A549 (cell line): ENCODE measurements around the gene L3MBTL1. TPM values are rescaled to one million over a fixed set of nuclear protein-coding genes. Genes with fewer than 3 reads are reported as not detected.

Experiments
- ATAC-seq, 2 experiments: fragments of 200-7000 bp in 1 of 2; fragments of >200 bp in 1 of 2; cut with Nextera tagmentation in 1 of 2; cut with Tn5 transposase in 1 of 2; 3 replicates each; pipeline versions ENCODE4 v1.8.0 to v1.9.1; 2018 to 2020; ENCODE audit warnings: mild to moderate bottlenecking in 1 of 2, moderate library complexity in 1 of 2
- CTCF ChIA-PET: fragments of 300-600 bp; sonication (Branson Sonifier 250); formaldehyde crosslinking; extraction: SDS; loops from one replicate; lab custom pipeline; 2021; ENCODE audit warnings: antibody characterized with exemption, inconsistent platforms; lab: Yijun Ruan, JAX
- POLR2A ChIA-PET: fragments of 350-600 bp; formaldehyde crosslinking; extraction: SDS; loops from one replicate; lab custom pipeline; 2021; ENCODE audit warnings: antibody characterized with exemption, inconsistent platforms; lab: Yijun Ruan, JAX
- DNase-seq, 2 experiments: peaks; one replicate each; pipeline versions ENCODE4 v3.0.0 to v3.0.0-alpha.2; 2011 to 2016; ENCODE audit warnings: low read depth in 1 of 2, low spot score in 1 of 2
- FAIRE-seq: peaks from 2 replicates; lab custom pipeline; 2011; peaks lifted over from hg19 to GRCh38; lab: Jason Lieb, UNC
- H3K27ac ChIP-seq, 2 experiments: fragments of >200 bp; sonication (Bioruptor Twin); formaldehyde crosslinking; 3 replicates each; pipeline ENCODE4 v1.5.1; 2016 to 2017
- H3K4me1 ChIP-seq: fragments of >200 bp; sonication (Bioruptor Twin); formaldehyde crosslinking; 3 replicates; pipeline ENCODE4 v1.6.1; 2016
- H3K4me2 ChIP-seq: fragments of >200 bp; sonication (Bioruptor Twin); formaldehyde crosslinking; 3 replicates; pipeline ENCODE4 v1.6.1; 2016
- H3K4me3 ChIP-seq: fragments of >200 bp; sonication (Bioruptor Twin); formaldehyde crosslinking; 3 replicates; pipeline ENCODE4 v1.5.1; 2016
- H3K9me3 ChIP-seq: fragments of >200 bp; sonication (Bioruptor Twin); formaldehyde crosslinking; 3 replicates; pipeline ENCODE4 v1.6.1; 2016
- BHLHE40 ChIP-seq: IDR thresholded peaks from 2 replicates; pipeline ENCODE4 v1.6.1; 2012; ENCODE audit warnings: low read depth, low read length, inconsistent platforms
- CBX8 ChIP-seq: fragments of 200-600 bp; sonication (generic); IDR thresholded peaks from 2 replicates; pipeline ENCODE4 v1.6.1; 2016
- CEBPB ChIP-seq, 2 experiments: fragments of >200 bp in 1 of 2; sonication (Bioruptor Twin) in 1 of 2; formaldehyde crosslinking in 1 of 2; IDR thresholded peaks; 2 replicates each; pipeline ENCODE4 v1.6.1; 2012 to 2016
- CHD2 ChIP-seq: fragments of 150-350 bp; IDR thresholded peaks from 2 replicates; pipeline ENCODE4 v1.6.1; 2014; ENCODE audit warnings: low read length; ENCODE audit not compliant: partially characterized antibody
- EHF ChIP-seq: fragments of 250-450 bp; sonication (Bioruptor Pico); IDR thresholded peaks from 2 replicates; pipeline ENCODE4 v1.5.0; 2020; ENCODE audit warnings: mild to moderate bottlenecking
- EP300 ChIP-seq, 2 experiments: fragments of >200 bp; sonication (Bioruptor Twin); formaldehyde crosslinking; IDR thresholded peaks; 2 replicates in 1 of 2; 3 replicates in 1 of 2; pipeline ENCODE4 v1.6.1; 2016 to 2017
- ESRRA ChIP-seq: fragments of 150-350 bp; IDR thresholded peaks from 2 replicates; pipeline ENCODE4 v1.6.1; 2014; ENCODE audit warnings: mild to moderate bottlenecking, low read length, borderline replicate concordance
- FOSB ChIP-seq: fragments of 250-450 bp; sonication (Bioruptor Pico); IDR thresholded peaks from 2 replicates; pipeline ENCODE4 v1.5.0; 2020; ENCODE audit warnings: mild to moderate bottlenecking, moderate library complexity
- HDAC2 ChIP-seq: fragments of 200-600 bp; sonication (generic); IDR thresholded peaks from 2 replicates; pipeline ENCODE4 v1.6.1; 2016
- HOXA7 ChIP-seq: fragments of 250-450 bp; sonication (Bioruptor Pico); IDR thresholded peaks from 2 replicates; pipeline ENCODE4 v1.5.0; 2020; ENCODE audit warnings: mild to moderate bottlenecking, moderate library complexity
- HOXB5 ChIP-seq: fragments of 250-450 bp; sonication (Bioruptor Pico); IDR thresholded peaks from 2 replicates; pipeline ENCODE4 v1.5.0; 2020; ENCODE audit warnings: mild to moderate bottlenecking, moderate library complexity
- KDM1A ChIP-seq: fragments of 200-600 bp; sonication (generic); IDR thresholded peaks from 2 replicates; pipeline ENCODE4 v1.6.1; 2016; ENCODE audit warnings: low read depth, mild to moderate bottlenecking
- MAZ ChIP-seq: fragments of 150-350 bp; IDR thresholded peaks from 2 replicates; pipeline ENCODE4 v1.6.1; 2014; ENCODE audit warnings: antibody characterized with exemption, low read depth, low read length, borderline replicate concordance
- MYC ChIP-seq: IDR thresholded peaks from 2 replicates; pipeline ENCODE4 v1.6.1; 2012; ENCODE audit warnings: mild to moderate bottlenecking, inconsistent platforms, low read length, improper control_type of control experiment, borderline replicate concordance
- NPAS2 ChIP-seq: fragments of 250-450 bp; sonication (Bioruptor Pico); IDR thresholded peaks from 2 replicates; pipeline ENCODE4 v1.8.0; 2022; ENCODE audit warnings: mild to moderate bottlenecking, moderate library complexity, borderline replicate concordance
- PHF8 ChIP-seq: fragments of 200-600 bp; sonication (generic); IDR thresholded peaks from 2 replicates; pipeline ENCODE4 v1.6.1; 2016; ENCODE audit warnings: low read depth, mild to moderate bottlenecking, antibody characterized with exemption, moderate library complexity, borderline replicate concordance
- POLR2AphosphoS2 ChIP-seq: conservative IDR thresholded peaks from 2 replicates; pipeline ENCODE4 v1.6.1; 2012; ENCODE audit warnings: low read length, improper control_type of control experiment, inconsistent platforms
- RCOR1 ChIP-seq: fragments of 150-350 bp; IDR thresholded peaks from 2 replicates; pipeline ENCODE4 v1.6.1; 2014; ENCODE audit warnings: antibody characterized with exemption, low read length, low read depth
- RNF2 ChIP-seq: fragments of 200-600 bp; sonication (generic); IDR thresholded peaks from 2 replicates; pipeline ENCODE4 v1.6.1; 2016; ENCODE audit warnings: low read depth, mild to moderate bottlenecking, antibody characterized with exemption, moderate library complexity, borderline replicate concordance
- SMC3 ChIP-seq: fragments of >200 bp; sonication (Bioruptor Twin); formaldehyde crosslinking; IDR thresholded peaks from 3 replicates; pipeline ENCODE4 v1.6.1; 2018; ENCODE audit warnings: inconsistent platforms
- ZC3H11A ChIP-seq: fragments of 450-650 bp; IDR thresholded peaks from 2 replicates; pipeline ENCODE4 v1.6.1; 2014; ENCODE audit warnings: antibody characterized with exemption, mild to moderate bottlenecking
- ZFP36 ChIP-seq: fragments of 450-650 bp; IDR thresholded peaks from 2 replicates; pipeline ENCODE4 v1.6.1; 2014; ENCODE audit warnings: borderline replicate concordance; ENCODE audit not compliant: partially characterized antibody
- WGBS: methylation state at CpG from one replicate; pipeline ENCODE4 v1.1.6; 2017; ENCODE audit errors: missing lambda C conversion rate; 5-methylcytosine and 5-hydroxymethylcytosine counted together
- polyA plus RNA-seq, 4 experiments: library from polyadenylated mRNA; depleted of rRNA in 3 of 4; stranded (reverse); fragments of >200 nt; fragmentation: RNase III in 1 of 4; extraction: RNeasy Plus Mini Kit Qiagen cat#74134 plus additional on column Dnase treatment in 1 of 4; gene quantifications; 2 replicates in 3 of 4; 3 replicates in 1 of 4; pipeline ENCODE4 v1.2.3, GENCODE V29; 2011 to 2017
- TF ChIP-seq, protein P1 (sequence below): fragments of >200 bp; sonication (Bioruptor Twin); formaldehyde crosslinking; IDR thresholded peaks from 3 replicates; pipeline ENCODE4 v1.5.1; 2016
- TF ChIP-seq, protein P2 (sequence below): IDR thresholded peaks from 2 replicates; pipeline ENCODE4 v1.6.1; 2012; ENCODE audit warnings: low read depth, borderline replicate concordance
- TF ChIP-seq, protein P3 (sequence below): fragments of 250-450 bp; sonication (Bioruptor Pico); IDR thresholded peaks from 2 replicates; pipeline ENCODE4 v1.5.0; 2021; ENCODE audit warnings: mild to moderate bottlenecking, moderate library complexity, borderline replicate concordance

Gene L3MBTL1
- polyA plus RNA-seq, 2 of the 4 experiments (the other 2 are of a cell fraction): 2.5 to 3.8 TPM

DNA sequence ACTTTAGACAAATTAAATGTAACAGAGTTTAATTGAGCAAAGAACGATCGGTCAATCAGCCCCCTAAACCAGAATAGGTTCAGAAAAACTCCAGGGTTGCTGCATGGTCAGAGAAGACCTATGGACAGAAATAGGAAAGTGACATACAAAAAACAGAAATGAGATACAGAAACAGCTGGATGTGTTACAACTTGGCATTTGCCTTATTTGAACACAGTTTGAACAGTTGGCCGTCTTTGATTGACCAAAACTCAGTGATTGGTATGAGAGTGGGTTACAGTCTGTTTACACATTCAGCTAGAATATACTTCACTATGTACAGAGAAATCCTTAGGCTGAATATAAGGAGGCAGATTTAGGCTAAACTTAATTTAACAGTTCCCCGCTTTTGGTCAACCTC lies 29.9 kb upstream of the L3MBTL1 start:
- POLR2A ChIA-PET: no interaction called here
- H3K27ac ChIP-seq: no peak overlapping the region
- WGBS: 36% methylated on average over 4 of the region's 4 CpGs
- CTCF ChIA-PET: interaction anchor here (0.6 to 1.3 kb wide), 2 partner anchors 28 to 85 kb away, joined by 3 read pairs; no protein-coding TSS in a partner anchor
- H3K9me3 ChIP-seq: peaks cover 8% of the 10 kb centered on the region; the same call in 1 of the 3 replicates
- FAIRE-seq: no peak
- no peak overlapping the region for H3K4me3 ChIP-seq
- no peaks in the 10 kb centered on the region for H3K4me1 ChIP-seq
- TF ChIP-seq RNF2 (no peak), POLR2AphosphoS2 (no peak)
- TF ChIP-seq, all 56 proteins: peak for 0
- ATAC-seq (no peak), DNase-seq (no peak)
- H3K4me2 ChIP-seq: no peak overlapping the region

DNA sequence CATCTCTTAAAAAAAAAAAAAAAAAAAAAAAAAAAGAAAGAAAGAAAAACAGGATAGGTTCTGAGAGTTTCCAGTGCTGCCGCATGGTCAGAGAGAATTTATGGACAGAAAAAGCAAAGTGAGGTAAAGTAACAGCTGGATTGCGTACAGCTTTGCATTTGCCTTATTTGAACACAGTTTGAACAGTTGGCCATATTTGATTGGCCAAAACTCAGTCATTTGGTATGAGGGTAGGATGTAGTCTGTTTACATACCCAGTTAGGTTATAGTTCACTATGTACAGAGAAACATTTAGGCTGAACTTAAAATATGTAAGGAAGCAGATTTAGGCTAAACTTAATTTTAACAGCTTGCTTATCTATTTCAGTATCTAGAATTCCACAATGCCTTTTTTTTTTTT lies 17.5 kb upstream of the L3MBTL1 start:
- ChIA-PET POLR2A (no interaction called here), CTCF (no interaction called here)
- TF ChIP-seq RCOR1: no peak
- TF ChIP-seq MYC: no peak
- no peak for TF ChIP-seq MAZ
- no peak for TF ChIP-seq POLR2AphosphoS2
- TF ChIP-seq FOSB (CRISPR knock-in tag): no peak
- no peak for TF ChIP-seq CBX8
- no peak for TF ChIP-seq KDM1A
- TF ChIP-seq SMC3: no peak
- TF ChIP-seq HOXA7 (CRISPR knock-in tag): no peak
- TF ChIP-seq, protein P1, sequence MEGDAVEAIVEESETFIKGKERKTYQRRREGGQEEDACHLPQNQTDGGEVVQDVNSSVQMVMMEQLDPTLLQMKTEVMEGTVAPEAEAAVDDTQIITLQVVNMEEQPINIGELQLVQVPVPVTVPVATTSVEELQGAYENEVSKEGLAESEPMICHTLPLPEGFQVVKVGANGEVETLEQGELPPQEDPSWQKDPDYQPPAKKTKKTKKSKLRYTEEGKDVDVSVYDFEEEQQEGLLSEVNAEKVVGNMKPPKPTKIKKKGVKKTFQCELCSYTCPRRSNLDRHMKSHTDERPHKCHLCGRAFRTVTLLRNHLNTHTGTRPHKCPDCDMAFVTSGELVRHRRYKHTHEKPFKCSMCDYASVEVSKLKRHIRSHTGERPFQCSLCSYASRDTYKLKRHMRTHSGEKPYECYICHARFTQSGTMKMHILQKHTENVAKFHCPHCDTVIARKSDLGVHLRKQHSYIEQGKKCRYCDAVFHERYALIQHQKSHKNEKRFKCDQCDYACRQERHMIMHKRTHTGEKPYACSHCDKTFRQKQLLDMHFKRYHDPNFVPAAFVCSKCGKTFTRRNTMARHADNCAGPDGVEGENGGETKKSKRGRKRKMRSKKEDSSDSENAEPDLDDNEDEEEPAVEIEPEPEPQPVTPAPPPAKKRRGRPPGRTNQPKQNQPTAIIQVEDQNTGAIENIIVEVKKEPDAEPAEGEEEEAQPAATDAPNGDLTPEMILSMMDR: no peak
- TF ChIP-seq BHLHE40: no peak
- no peak for TF ChIP-seq EP300 (IDR thresholded peaks at IDR 0.05)
- TF ChIP-seq CHD2: no peak
- no peak for TF ChIP-seq ESRRA
- no peak for TF ChIP-seq NPAS2 (CRISPR knock-in tag)
- TF ChIP-seq, protein P2, sequence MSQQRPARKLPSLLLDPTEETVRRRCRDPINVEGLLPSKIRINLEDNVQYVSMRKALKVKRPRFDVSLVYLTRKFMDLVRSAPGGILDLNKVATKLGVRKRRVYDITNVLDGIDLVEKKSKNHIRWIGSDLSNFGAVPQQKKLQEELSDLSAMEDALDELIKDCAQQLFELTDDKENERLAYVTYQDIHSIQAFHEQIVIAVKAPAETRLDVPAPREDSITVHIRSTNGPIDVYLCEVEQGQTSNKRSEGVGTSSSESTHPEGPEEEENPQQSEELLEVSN: no peak
- TF ChIP-seq ZFP36: no peak
- TF ChIP-seq, protein P3, sequence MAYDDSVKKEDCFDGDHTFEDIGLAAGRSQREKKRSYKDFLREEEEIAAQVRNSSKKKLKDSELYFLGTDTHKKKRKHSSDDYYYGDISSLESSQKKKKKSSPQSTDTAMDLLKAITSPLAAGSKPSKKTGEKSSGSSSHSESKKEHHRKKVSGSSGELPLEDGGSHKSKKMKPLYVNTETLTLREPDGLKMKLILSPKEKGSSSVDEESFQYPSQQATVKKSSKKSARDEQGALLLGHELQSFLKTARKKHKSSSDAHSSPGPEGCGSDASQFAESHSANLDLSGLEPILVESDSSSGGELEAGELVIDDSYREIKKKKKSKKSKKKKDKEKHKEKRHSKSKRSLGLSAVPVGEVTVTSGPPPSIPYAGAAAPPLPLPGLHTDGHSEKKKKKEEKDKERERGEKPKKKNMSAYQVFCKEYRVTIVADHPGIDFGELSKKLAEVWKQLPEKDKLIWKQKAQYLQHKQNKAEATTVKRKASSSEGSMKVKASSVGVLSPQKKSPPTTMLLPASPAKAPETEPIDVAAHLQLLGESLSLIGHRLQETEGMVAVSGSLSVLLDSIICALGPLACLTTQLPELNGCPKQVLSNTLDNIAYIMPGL (CRISPR knock-in tag): no peak
- TF ChIP-seq HDAC2: no peak
- WGBS: 93% methylated on average over 2 of the region's 2 CpGs
- ATAC-seq: no peak
- DNase-seq: no peak
- H3K27ac ChIP-seq: no peak overlapping the region
- H3K9me3 ChIP-seq: no peaks in the 10 kb centered on the region; the same call in 2 of the 3 replicates
- H3K4me1 ChIP-seq: no peaks in the 10 kb centered on the region
- no peak overlapping the region for H3K4me2 ChIP-seq
- no peak for FAIRE-seq
- no peak overlapping the region for H3K4me3 ChIP-seq

DNA sequence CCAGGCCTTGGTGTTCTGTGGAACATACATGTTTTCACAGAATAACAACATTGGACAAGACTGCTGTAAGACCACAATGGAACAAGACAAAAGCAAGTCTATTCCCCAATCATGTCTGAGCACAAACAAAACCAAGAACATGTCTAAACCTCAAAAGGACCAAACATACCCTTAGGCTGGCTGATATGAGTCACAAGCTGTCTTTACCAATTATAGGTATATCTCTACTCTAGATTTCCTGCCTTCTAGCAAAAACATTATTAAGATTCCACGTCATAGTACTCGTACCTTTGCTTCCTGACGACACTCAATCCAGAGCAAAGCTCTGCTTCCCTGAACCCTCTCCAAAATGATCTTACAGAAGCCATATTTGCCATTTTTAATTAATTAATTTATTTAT lies 15.4 kb upstream of the L3MBTL1 start:
- DNase-seq (no peak), FAIRE-seq (no peak), ATAC-seq (no peak)
- H3K4me3 ChIP-seq: no peak overlapping the region
- 87% methylated on average over 3 of the region's 3 CpGs for WGBS
- no peaks in the 10 kb centered on the region for H3K9me3 ChIP-seq
- no peaks in the 10 kb centered on the region for H3K4me1 ChIP-seq
- POLR2A ChIA-PET: no interaction called here
- CTCF ChIA-PET: interaction anchor here (0.6 to 1.7 kb wide), 2 partner anchors 12 to 183 kb away, joined by 3 to 4 read pairs; no protein-coding TSS in a partner anchor
- no peak overlapping the region for H3K4me2 ChIP-seq
- TF ChIP-seq EHF (CRISPR knock-in tag): no peak
- TF ChIP-seq PHF8: no peak
- no peak for TF ChIP-seq HOXB5
- no peak for TF ChIP-seq CHD2
- TF ChIP-seq CEBPB (IDR thresholded peaks at IDR 0.05): no peak
- TF ChIP-seq RCOR1: no peak
- TF ChIP-seq, protein P3 (CRISPR knock-in tag): no peak
- no peak for TF ChIP-seq ZC3H11A
- no peak overlapping the region for H3K27ac ChIP-seq
